B cell (primary cell): ENCODE measurements around the gene C1QTNF12.

ENCODE experiments used
- CTCF ChIP-seq: fragments of 200-600 bp; IDR thresholded peaks from one replicate; pipeline ENCODE4 v1.8.0; 2022; ENCODE audit warnings: antibody characterized with exemption, mild to moderate bottlenecking
- EZH2 ChIP-seq: IDR thresholded peaks from 2 replicates; pipeline ENCODE4 v1.6.1; 2012; ENCODE audit warnings: borderline replicate concordance, low read depth, mild to moderate bottlenecking, moderate library complexity, low read length; ENCODE audit not compliant: insufficient read depth, poor library complexity, severe bottlenecking

GRCh38 chr1:1225913-1226312, 20.6 kb downstream of the C1QTNF12 start:
- no peak for TF ChIP-seq CTCF
- TF ChIP-seq EZH2 = no peak
